Sigmoid colon (tissue), 7 donors: ENCODE results near the gene FMNL2. TPM values are rescaled to one million over a fixed set of nuclear protein-coding genes. Genes with fewer than 3 reads are reported as not detected.

Source experiments
- DNase-seq: peaks from one replicate; pipeline ENCODE4 v3.0.0-alpha.2; 2019
- H3K27ac ChIP-seq, 4 donors: fragments of 200-600 bp; sonication (generic); one replicate each; pipeline ENCODE4 v1.5.1; 2016 to 2019; ENCODE audit warnings: mild to moderate bottlenecking in 1 of 4
- H3K27me3 ChIP-seq, 3 donors: fragments of 200-600 bp; sonication (generic); one replicate each; pipeline ENCODE4 v1.5.1; 2019; ENCODE audit warnings: mild to moderate bottlenecking in 1 of 3
- H3K36me3 ChIP-seq, 4 donors: fragments of 200-600 bp; sonication (generic); one replicate each; pipeline ENCODE4 v1.5.1; 2016 to 2019
- H3K4me1 ChIP-seq, 4 donors: fragments of 200-600 bp; sonication (generic); one replicate each; pipeline ENCODE4 v1.5.1; 2017 to 2019
- H3K4me3 ChIP-seq, 4 donors: fragments of 200-600 bp; sonication (generic); one replicate each; pipeline ENCODE4 v1.5.1; 2017 to 2019; ENCODE audit warnings: mild to moderate bottlenecking in 2 of 4, moderate library complexity in 1 of 4
- H3K9me3 ChIP-seq, 4 donors: fragments of 200-600 bp in 3 of 4; sonication (generic) in 3 of 4; one replicate each; pipeline versions ENCODE4 v1.5.1 to v1.6.1; 2013 to 2019
- EP300 ChIP-seq, 4 donors: sonication (generic); formaldehyde crosslinking; IDR thresholded peaks; one replicate each; pipeline ENCODE4 v1.6.1; 2017; ENCODE audit warnings: antibody characterized with exemption in 4 of 4
- POLR2A ChIP-seq, 2 donors: fragments of 450-650 bp; IDR thresholded peaks; one replicate each; pipeline ENCODE4 v1.6.1; 2016; ENCODE audit warnings: antibody characterized with exemption in 2 of 2, mild to moderate bottlenecking in 2 of 2, moderate library complexity in 2 of 2
- POLR2AphosphoS5 ChIP-seq, 4 donors: sonication (generic); formaldehyde crosslinking; IDR thresholded peaks; one replicate each; pipeline ENCODE4 v1.6.1; 2017; ENCODE audit warnings: antibody characterized with exemption in 4 of 4
- WGBS, 2 donors: extraction: QIAGEN DNeasy Blood & Tissue Kit; methylation state at CpG; one replicate each; pipeline ENCODE4 v1.1.7; 2013; 5-methylcytosine and 5-hydroxymethylcytosine counted together
- intact Hi-C: fragments of 100-400 bp; cut with DNase I; formaldehyde crosslinking; loops from one replicate; pipeline ENCODE4 v1.15.1; 2023
- polyA plus RNA-seq, 3 donors: library from polyadenylated mRNA; stranded (reverse); fragments of 200-250 nt; gene quantifications; one replicate each; pipeline ENCODE4 v1.2.3, GENCODE V29; 2013
- total RNA-seq, 4 donors: library from RNA; depleted of rRNA; stranded (reverse); fragments of >200 nt; gene quantifications; one replicate each; pipeline ENCODE4 v1.1.0, GENCODE V29; 2016
- TF ChIP-seq, protein P1 (sequence below), 4 experiments: fragments of 450-650 bp in 3 of 4; fragments of 200-600 bp in 1 of 4; IDR thresholded peaks; one replicate each; pipeline ENCODE4 v1.5.1; 2016 to 2019; ENCODE audit warnings: antibody characterized with exemption in 4 of 4, mild to moderate bottlenecking in 3 of 4, moderate library complexity in 2 of 4
- donor health status: healthy with polysubstance abuse.
- donor health status: Bipolar disorder and iron deficiency.
- donor health status: healthy.

Gene FMNL2
- total and polyA plus RNA-seq, 7 donors: 9.4 to 30.5 (median 17.8) TPM

DNA sequence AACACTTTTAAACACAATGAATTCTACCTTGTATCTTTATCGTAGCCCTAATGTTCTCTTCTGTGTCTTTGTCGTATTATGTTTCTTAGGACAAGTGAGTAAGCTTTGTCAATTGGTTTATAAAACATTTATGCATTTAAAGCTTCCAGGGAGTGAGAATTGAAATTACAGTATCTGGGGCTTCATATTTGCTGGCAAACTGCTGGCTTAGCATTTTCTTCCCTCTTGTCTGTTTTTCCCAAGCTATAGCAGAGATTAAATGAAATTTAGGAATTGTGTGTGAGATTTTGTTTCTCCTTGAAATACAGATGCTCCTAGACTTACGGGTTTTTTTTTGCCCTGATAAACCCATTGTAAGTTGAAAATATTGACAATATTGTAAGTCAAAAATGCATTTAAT is 73.3 kb downstream of the FMNL2 start:
- intact Hi-C loops: no loop called here
- H3K27me3 ChIP-seq: no peaks in the 10 kb centered on the region
- H3K9me3 ChIP-seq: no peaks in the 10 kb centered on the region
- WGBS, 2 donors: 94 to 96% methylated on average over 3 of the region's 3 CpGs
- H3K36me3 ChIP-seq: no peaks in the 10 kb centered on the region
- peaks cover 0 to 48% (median 34%) of the 10 kb centered on the region in 4 donors for H3K4me1 ChIP-seq
- TF ChIP-seq POLR2AphosphoS5 (IDR thresholded peaks at IDR 0.05) (no peak), EP300 (IDR thresholded peaks at IDR 0.05) (no peak), POLR2A (IDR thresholded peaks at IDR 0.05) (no peak)
- TF ChIP-seq, protein P1, sequence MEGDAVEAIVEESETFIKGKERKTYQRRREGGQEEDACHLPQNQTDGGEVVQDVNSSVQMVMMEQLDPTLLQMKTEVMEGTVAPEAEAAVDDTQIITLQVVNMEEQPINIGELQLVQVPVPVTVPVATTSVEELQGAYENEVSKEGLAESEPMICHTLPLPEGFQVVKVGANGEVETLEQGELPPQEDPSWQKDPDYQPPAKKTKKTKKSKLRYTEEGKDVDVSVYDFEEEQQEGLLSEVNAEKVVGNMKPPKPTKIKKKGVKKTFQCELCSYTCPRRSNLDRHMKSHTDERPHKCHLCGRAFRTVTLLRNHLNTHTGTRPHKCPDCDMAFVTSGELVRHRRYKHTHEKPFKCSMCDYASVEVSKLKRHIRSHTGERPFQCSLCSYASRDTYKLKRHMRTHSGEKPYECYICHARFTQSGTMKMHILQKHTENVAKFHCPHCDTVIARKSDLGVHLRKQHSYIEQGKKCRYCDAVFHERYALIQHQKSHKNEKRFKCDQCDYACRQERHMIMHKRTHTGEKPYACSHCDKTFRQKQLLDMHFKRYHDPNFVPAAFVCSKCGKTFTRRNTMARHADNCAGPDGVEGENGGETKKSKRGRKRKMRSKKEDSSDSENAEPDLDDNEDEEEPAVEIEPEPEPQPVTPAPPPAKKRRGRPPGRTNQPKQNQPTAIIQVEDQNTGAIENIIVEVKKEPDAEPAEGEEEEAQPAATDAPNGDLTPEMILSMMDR (IDR thresholded peaks at IDR 0.05): no peak
- DNase-seq: no peak
- H3K4me3 ChIP-seq: no peak overlapping the region
- H3K27ac ChIP-seq: no peak overlapping the region

DNA sequence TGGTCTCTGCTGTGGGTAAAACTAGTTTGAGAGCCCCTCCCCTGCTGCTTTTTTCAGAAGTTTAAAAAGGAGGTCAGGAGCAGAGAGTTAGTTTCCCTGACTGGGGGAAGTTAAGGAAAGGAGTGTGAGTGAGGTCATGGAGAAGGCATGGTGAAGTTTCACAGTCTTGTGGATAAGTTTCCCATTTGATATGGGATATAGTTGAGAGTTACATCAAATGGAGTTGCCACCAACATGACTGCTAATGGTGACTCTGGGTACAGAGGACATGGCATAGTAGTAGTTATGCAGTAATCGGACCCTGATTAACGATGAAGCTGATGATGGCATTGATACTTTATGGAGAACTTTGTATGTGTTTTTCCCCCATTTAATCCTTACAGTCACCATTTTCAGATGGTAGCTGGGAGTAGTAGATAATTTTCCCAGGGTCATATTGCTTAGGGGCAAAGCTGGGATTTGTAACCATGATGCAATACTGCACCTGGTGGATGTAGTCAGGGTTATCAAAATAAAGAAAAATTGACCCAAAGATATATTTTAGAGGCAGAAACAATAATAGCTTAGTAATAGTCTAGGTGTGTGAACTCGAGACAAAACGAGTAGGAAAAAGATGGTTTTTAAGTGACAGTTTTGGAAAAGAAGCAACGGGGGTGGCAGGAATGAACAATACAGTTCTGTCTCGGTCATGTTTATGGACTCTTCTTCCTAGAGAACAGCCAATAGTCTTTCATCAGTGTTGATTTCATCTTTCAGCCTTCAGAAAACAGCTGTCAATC is 74.6 kb downstream of the FMNL2 start:
- Histone ChIP-seq H3K4me3 (no peak overlapping the region), H3K4me1 (peaks cover 0 to 52% (median 35%) of the 10 kb centered on the region in 4 donors), H3K27me3 (no peaks in the 10 kb centered on the region), H3K27ac (no peak overlapping the region), H3K9me3 (no peaks in the 10 kb centered on the region), H3K36me3 (no peaks in the 10 kb centered on the region)
- WGBS, 2 donors: 92 to 97% methylated on average over 6 of the region's 6 CpGs
- TF ChIP-seq POLR2AphosphoS5 (IDR thresholded peaks at IDR 0.05) (no peak), POLR2A (IDR thresholded peaks at IDR 0.05) (no peak), EP300 (IDR thresholded peaks at IDR 0.05) (no peak)
- TF ChIP-seq, protein P1 (IDR thresholded peaks at IDR 0.05): no peak
- intact Hi-C loops: no loop called here
- no peak for DNase-seq

DNA sequence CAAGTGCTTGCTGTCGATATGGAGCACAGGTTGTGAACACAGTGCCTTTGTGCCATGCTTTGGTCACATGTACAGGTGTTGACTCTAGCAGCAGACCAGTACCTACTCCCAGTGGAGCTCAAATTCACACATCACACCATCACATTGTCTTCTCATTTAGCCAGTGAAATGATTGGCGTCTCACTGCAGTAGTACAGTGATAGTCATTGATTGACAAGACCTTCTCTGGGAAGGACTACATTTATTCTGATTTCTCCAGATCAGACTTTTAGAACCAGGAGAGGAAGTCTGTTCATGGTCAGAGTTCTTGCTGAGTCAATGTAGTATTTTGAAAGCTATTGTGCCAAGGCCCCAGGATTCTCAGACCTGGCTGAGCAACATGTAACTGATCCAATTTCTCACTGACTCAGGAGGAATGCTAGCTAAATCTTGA is 75.2 kb downstream of the FMNL2 start:
- intact Hi-C loops: no loop called here
- no peaks in the 10 kb centered on the region for H3K9me3 ChIP-seq
- H3K36me3 ChIP-seq: no peaks in the 10 kb centered on the region
- 90 to 96% methylated on average over 2 of the region's 2 CpGs for WGBS, 2 donors
- H3K4me1 ChIP-seq: peaks cover 0 to 51% (median 33%) of the 10 kb centered on the region in 4 donors
- no peak overlapping the region for H3K27ac ChIP-seq
- H3K27me3 ChIP-seq: no peaks in the 10 kb centered on the region
- DNase-seq: no peak
- H3K4me3 ChIP-seq: no peak overlapping the region
- TF ChIP-seq EP300 (IDR thresholded peaks at IDR 0.05): no peak
- no peak for TF ChIP-seq POLR2AphosphoS5 (IDR thresholded peaks at IDR 0.05)
- no peak for TF ChIP-seq POLR2A (IDR thresholded peaks at IDR 0.05)
- TF ChIP-seq, protein P1 (IDR thresholded peaks at IDR 0.05): no peak

DNA sequence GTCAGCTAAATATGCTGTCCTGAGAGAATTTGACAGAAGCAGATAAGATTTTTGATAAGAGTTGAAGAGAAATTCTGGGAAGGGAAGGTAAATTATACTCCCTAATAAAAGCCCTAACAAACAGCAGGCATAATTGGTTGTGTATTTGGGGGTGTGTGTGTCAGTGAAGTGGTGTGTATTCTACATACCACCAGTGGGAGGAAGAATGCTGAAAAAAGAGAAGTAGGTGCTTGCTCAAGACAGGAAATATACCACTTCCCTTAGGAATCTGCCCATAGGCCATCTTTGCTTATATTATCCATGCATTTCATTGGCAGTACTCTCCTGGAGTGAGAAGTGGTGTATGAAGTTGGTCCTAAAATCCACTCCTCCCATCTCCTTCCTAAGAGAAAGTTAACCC is 76.2 kb downstream of the FMNL2 start:
- Histone ChIP-seq H3K36me3 (no peaks in the 10 kb centered on the region), H3K27ac (no peak overlapping the region)
- intact Hi-C loops: no loop called here

More for the DNA sequence above, 76.2 kb downstream of the FMNL2 start:
- no peak overlapping the region for H3K4me3 ChIP-seq
- H3K27me3 ChIP-seq: no peaks in the 10 kb centered on the region
- H3K9me3 ChIP-seq: no peaks in the 10 kb centered on the region
- no peak for TF ChIP-seq POLR2AphosphoS5 (IDR thresholded peaks at IDR 0.05)
- TF ChIP-seq, protein P1 (IDR thresholded peaks at IDR 0.05): no peak
- TF ChIP-seq EP300 (IDR thresholded peaks at IDR 0.05): no peak
- TF ChIP-seq POLR2A (IDR thresholded peaks at IDR 0.05): no peak
- no peak for DNase-seq
- H3K4me1 ChIP-seq: peaks cover 0 to 43% (median 31%) of the 10 kb centered on the region in 4 donors
